HG03097 (cell line): Measurements from ENCODE around the gene PRDM16.

Experiments
- ATAC-seq: cut with Tn5 transposase; IDR thresholded peaks from one replicate; pipeline ENCODE4 v1.9.1; 2021; ENCODE audit not compliant: unreplicated experiment, low FRiP score

Gene PRDM16

GRCh38 chr1:3289502-3289901 is 220.5 kb downstream of the PRDM16 start:
- ATAC-seq: no peak

DNA sequence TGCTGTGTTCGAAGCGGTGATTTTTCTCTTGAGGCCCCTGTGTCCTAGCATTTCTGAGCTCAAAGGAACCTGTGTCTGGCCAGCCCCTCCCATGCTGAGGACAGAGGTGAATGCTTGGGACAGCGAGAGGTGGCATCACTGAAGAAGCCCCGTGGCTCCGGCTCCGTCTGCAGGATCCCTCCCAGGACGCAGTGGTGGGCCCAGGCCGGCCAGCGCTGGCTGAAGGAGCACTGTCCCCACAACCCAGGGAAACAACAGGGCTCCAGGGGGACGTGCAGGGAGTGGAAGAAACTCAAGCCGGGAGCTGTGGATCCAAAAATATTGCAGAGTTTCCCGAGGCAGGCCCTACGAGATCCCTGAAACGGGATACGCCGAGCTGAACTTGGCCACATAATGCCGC is 221.4 kb downstream of the PRDM16 start:
- ATAC-seq: no peak

DNA sequence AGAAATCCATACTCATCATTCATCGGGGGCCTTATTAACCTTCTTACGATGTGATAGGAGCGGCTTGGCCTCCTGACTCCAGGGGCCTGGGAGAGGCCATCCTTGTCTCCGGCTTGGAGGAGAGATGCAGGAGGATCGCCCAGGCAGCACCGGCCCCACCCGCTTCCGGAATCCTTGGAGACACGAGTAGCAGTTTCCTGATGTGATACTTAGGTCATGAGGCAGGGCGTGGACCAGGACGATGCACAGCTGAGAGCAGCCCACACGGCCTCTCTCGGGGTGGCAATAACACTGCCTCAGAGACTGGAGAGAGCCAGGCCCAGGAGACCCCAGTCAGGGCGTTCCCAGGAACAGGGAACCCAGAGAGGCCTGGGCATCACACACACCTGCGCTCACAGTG is 221.9 kb downstream of the PRDM16 start:
- no peak for ATAC-seq

GRCh38 chr1:3292051-3292722 is 223.2 kb downstream of the PRDM16 start:
- ATAC-seq: no peak

DNA sequence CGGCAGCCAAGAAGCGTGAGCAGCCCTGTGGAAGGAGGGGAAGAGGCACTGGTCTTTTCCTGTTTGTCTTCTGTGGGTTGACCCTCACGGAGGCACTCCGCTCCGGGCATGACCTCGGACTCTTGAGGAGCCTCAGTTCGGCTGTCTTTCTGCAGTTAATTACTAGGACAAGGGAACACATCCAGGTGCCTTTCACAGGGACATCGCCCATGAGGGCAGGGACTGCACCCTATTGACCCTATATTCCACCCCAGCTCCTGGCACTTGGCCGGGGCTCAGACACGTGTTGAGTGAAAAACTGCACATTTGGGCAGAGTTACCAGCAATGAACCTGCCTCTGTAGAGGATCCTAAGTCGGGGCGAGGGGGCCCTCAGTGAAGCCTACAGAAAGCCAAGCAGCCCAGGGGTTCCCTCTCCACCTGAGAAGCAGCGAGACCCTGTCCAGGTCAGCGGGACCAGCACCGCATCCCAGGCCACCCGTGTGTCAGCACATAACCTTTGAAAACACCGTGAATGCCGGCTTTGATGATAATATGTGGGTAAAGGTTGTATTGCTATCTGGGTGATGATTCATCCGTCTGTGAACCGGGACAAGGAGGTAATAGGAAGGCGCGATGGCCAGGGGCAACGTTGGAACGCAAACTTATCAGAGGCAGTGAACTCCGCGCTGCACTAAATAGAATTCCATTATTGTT is 224.0 kb downstream of the PRDM16 start:
- no peak for ATAC-seq

- ATAC-seq: no peak
Observed at GRCh38 chr1:3293563-3294080, 224.6 kb downstream of the PRDM16 start.

GRCh38 chr1:3294450-3294849 is 225.4 kb downstream of the PRDM16 start:
- ATAC-seq: no peak

DNA sequence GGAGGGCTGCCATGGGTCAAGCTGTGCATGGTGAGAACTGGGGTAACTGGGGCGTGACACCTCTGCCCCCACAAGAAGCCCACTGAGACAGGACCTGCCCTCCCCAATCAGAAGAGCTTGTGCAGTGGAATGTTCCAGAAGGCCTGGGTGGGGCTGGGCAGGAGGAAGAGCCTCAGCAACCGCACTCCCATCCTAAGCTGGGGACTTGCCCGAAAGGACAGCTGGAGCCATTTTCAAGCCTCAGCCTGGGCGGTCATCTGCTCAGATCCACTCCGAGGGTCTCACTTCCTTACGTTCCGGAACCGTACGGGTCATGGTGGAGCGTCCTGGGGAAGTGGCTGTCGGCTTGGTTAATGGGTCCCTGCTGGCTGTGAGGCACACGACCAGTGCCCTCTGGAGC is 226.8 kb downstream of the PRDM16 start:
- ATAC-seq: no peak

DNA sequence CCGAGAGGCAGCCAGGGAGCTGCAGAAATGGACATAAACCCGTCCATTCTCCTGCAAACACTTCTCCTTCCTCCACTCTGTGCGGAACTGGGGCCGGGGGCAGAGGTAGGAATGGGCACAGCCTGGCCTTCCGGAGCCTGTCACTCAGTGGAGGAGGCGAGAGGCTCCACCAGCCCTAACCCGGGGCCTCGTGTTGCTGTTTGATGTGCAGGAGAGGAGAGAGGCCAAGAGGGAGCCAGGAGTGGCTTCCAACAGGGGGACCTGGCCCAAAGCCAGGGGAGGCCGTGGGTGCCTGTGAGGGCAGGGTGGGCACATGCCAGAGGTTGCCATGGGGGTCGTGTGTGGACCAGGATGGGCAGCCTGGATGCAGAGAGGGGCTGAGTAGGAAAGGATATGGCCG is 227.3 kb downstream of the PRDM16 start:
- no peak for ATAC-seq

DNA sequence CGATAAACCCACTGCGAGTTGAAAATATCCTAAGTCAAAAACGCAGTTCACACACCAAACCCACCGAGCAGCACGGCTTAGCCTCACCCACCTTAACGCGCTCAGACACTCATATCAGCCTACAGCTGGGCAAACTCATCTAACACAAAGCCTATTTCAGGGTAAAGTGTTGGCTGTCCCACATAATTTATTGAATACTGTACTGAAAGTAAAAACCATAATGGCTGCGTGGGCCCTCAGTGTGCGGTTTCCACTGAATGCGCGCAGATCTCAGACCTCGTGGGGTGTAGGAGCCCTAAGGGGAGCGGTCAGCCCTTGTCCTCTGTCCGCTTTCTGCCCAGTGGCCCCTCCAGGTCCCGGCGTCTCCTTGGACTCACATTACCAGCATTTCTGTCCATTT is 227.8 kb downstream of the PRDM16 start:
- no peak for ATAC-seq

GRCh38 chr1:3297756-3298155 is 228.8 kb downstream of the PRDM16 start:
- no peak for ATAC-seq

DNA sequence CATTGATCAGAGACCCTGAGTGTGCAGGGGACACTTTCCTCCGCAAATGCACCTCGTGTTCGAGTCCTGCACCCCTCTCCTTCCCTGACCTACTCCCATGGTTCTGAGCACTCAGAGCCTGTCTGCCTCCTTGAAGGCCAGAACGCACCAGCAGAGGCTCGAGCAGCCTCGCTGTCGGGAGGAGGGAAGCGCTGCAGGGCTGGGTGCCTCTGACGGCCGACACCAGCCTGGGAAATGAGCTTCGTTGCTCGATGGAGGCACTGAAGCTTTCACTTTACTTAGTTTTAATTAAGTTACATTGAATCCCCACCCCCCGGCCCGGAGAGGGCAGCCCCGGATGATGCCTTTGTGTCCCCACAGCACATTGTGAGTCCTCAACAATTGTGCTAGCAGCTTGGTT is 229.2 kb downstream of the PRDM16 start:
- no peak for ATAC-seq

GRCh38 chr1:3304246-3304645 is 235.2 kb downstream of the PRDM16 start:
- no peak for ATAC-seq

GRCh38 chr1:3304692-3305091 is 235.7 kb downstream of the PRDM16 start:
- ATAC-seq: no peak

- ATAC-seq: no peak
Observed at GRCh38 chr1:3305156-3305555, 236.2 kb downstream of the PRDM16 start.

- no peak for ATAC-seq
Observed at GRCh38 chr1:3306583-3307291, 237.7 kb downstream of the PRDM16 start.

DNA sequence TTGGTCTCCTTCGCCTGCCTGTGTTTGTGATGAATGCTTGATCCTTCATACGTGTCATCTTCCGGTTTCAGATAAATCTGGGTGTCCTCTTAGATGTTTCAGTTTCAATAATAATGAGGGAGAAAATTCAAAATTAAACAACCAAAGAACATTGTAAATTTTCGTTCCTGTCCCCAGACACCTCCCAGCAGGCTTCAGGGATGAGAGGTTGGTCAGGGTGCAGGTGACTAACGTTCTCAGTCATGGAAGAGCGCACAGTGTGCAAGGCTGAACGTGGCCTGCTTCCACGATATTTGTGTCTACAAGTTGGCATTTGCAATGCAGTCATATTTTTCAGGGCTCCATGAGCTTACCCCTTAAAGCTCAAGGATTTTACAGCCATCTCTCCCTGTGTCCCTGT is 238.4 kb downstream of the PRDM16 start:
- no peak for ATAC-seq

DNA sequence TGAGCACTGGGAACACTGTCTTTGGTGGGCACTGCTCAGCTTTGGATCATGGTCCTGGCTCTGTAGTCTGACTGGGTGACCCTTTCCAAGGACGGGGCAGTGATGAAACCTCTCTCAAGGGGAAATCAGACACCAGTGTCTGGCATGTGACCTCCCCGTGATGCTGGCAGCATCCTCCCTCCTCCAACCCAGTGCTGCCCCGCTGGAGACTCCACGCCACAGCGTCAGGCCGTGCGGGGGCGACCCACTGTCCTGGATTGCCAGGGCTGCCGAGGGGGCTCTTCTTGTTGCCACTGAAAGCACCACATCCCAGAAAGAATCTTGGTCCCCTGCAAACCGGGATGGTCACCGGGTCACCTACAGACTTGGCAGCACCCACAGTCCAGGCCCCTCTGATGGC is 239.1 kb downstream of the PRDM16 start:
- no peak for ATAC-seq

- no peak for ATAC-seq
Observed at GRCh38 chr1:3310718-3311400, 241.9 kb downstream of the PRDM16 start.

DNA sequence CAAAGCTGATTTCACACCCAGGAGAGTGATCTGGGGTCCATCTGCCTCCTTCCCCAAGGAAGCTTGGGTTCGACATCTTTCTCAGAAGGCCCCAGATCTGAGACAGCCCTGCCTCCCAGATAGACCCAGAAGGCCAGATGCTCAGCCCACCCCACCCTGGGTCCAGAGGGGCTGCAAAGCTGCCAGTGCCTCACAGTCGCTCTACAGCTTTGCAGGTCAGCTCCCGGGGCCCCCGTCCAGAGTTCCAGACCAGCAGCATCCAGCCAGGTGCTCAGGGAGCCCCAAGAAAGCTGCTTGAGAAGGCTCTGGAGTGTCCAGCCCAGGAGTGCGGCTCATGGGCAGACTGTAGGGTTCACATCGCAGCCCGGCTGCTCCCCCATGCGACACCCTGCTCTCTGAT is 242.7 kb downstream of the PRDM16 start:
- no peak for ATAC-seq

GRCh38 chr1:3312310-3312897 is 243.4 kb downstream of the PRDM16 start:
- ATAC-seq: no peak
